Keratinocyte (primary cell): ENCODE results near the gene MYRFL.

Experiments
- CTCF ChIP-seq, 3 experiments: IDR thresholded peaks in 1 of 3; conservative IDR thresholded peaks in 1 of 3; optimal IDR thresholded peaks in 1 of 3; 2 replicates in 2 of 3; 3 replicates in 1 of 3; pipeline versions ENCODE3 to v1.5.1; 2011; ENCODE audit warnings: low read length in 3 of 3, mild to moderate bottlenecking in 3 of 3, moderate library complexity in 2 of 3, control low read depth in 1 of 3, inconsistent platforms in 1 of 3; ENCODE audit not compliant: insufficient read depth in 2 of 3; ENCODE audit errors: extremely low read depth in 1 of 3
- EZH2 ChIP-seq: IDR thresholded peaks from one replicate; pipeline ENCODE4 v1.6.1; 2012; ENCODE audit warnings: inconsistent platforms, mild to moderate bottlenecking, low read length, moderate library complexity

GRCh38 chr12:69966409-69966808, 141.4 kb downstream of the MYRFL start:
- TF ChIP-seq CTCF (optimal IDR thresholded peaks at IDR 0.05 in 1 of 3, IDR thresholded peaks at IDR 0.05 in 1 of 3, conservative IDR thresholded peaks at IDR 0.05 in 1 of 3; ENCODE audit: extremely low read depth in 1 of 3, insufficient read depth in 2 of 3, low read length in 3 of 3): no peak
- no peak for TF ChIP-seq EZH2
